A673 (cell line): Measurements from ENCODE around the gene CNIH3.

Experiments used
- CTCF ChIP-seq: fragments of 300-800, 200-600 bp; sonication (generic); conservative IDR thresholded peaks from 2 replicates; pipeline ENCODE4 v1.5.1; 2017; ENCODE audit warnings: low read depth, mild to moderate bottlenecking, antibody characterized with exemption, low read length, moderate library complexity, mixed read lengths
- EZH2 ChIP-seq: fragments of 200-600 bp; sonication (generic); IDR thresholded peaks from 2 replicates; pipeline ENCODE4 v1.6.1; 2017; ENCODE audit warnings: borderline replicate concordance, low read depth, mild to moderate bottlenecking, mixed read lengths, antibody characterized with exemption, low read length; ENCODE audit not compliant: poor library complexity, severe bottlenecking

GRCh38 chr1:224762046-224762445, 145.9 kb downstream of the CNIH3 start:
- TF ChIP-seq CTCF (no peak), EZH2 (no peak)
